ENCODE results near the gene HOXA5.
A peak's percentile ranks its signal among the peaks of the same experiment; 100 is the strongest.

The HOXA5 gene

GRCh38 chr7:27189295-27189996 lies 46.0 kb upstream of the HOXA5 start:
- CTCF ChIA-PET: interaction anchor here (2.0 kb wide), 1 partner anchor 10 kb away, joined by 10 read pairs; no protein-coding TSS in a partner anchor
- POLR2A ChIA-PET (ENCODE audit: low non-redundant PET): no interaction called here
- DNase-seq (ENCODE audit: low spot score): no peak
- no peak for TF ChIP-seq CTCF (conservative IDR thresholded peaks at IDR 0.05; ENCODE audit: low read depth)
- peak overlapping the region; percentile 88 for H3K27ac ChIP-seq

- TF ChIP-seq CTCF (conservative IDR thresholded peaks at IDR 0.05; ENCODE audit: low read depth): no peak
- peak overlapping the region; percentile 88 for H3K27ac ChIP-seq
Measured at GRCh38 chr7:27188386-27189294, 45.2 kb upstream of the HOXA5 start.

GRCh38 chr7:27187475-27188385 lies 44.2 kb upstream of the HOXA5 start:
- no peak for DNase-seq (ENCODE audit: low spot score)
- peak overlapping the region; percentile 88 for H3K27ac ChIP-seq
- ChIA-PET CTCF (interaction anchor here (0.6 to 1.1 kb wide), 2 partner anchors 18 to 238 kb away, joined by 3 read pairs; no protein-coding TSS in a partner anchor), POLR2A (ENCODE audit: low non-redundant PET) (no interaction called here)
- no peak for TF ChIP-seq CTCF (conservative IDR thresholded peaks at IDR 0.05; ENCODE audit: low read depth)

More at GRCh38 chr7:27188386-27189294, 45.2 kb upstream of the HOXA5 start:
- POLR2A ChIA-PET (ENCODE audit: low non-redundant PET): no interaction called here
- CTCF ChIA-PET: interaction anchor here (0.6 to 2.0 kb wide), 2 partner anchors 9 to 237 kb away, joined by 3 to 10 read pairs; no protein-coding TSS in a partner anchor
- no peak for DNase-seq (ENCODE audit: low spot score)

- CTCF ChIA-PET: interaction anchor here (0.7 to 1.1 kb wide), 4 partner anchors 9 to 391 kb away, joined by 3 to 4 read pairs (median 3); no protein-coding TSS in a partner anchor
- no peak for TF ChIP-seq CTCF (conservative IDR thresholded peaks at IDR 0.05; ENCODE audit: low read depth)
- POLR2A ChIA-PET (ENCODE audit: low non-redundant PET): no interaction called here
- H3K27ac ChIP-seq: peak overlapping the region; percentile 98
- no peak for DNase-seq (ENCODE audit: low spot score)
Measured at GRCh38 chr7:27186668-27187474, 43.4 kb upstream of the HOXA5 start.

GRCh38 chr7:27185854-27186667 lies 42.6 kb upstream of the HOXA5 start:
- CTCF ChIA-PET: interaction anchor here (0.7 to 1.1 kb wide), 4 partner anchors 10 to 392 kb away, joined by 3 to 4 read pairs (median 3); no protein-coding TSS in a partner anchor
- no peak for DNase-seq (ENCODE audit: low spot score)
- POLR2A ChIA-PET (ENCODE audit: low non-redundant PET): no interaction called here
- peak overlapping the region; percentile 98 for H3K27ac ChIP-seq
- TF ChIP-seq CTCF (conservative IDR thresholded peaks at IDR 0.05; ENCODE audit: low read depth): no peak

Measured in RWPE1 (cell line).